ENCODE measurements around the gene GRK1.
A peak's percentile ranks its signal among the peaks of the same experiment; 100 is the strongest.
"Not testable (repeated sequence)": the region's sequence is repeated elsewhere in the genome, so short reads cannot be mapped to it uniquely, and the experiment has no call there.

GRK1 gene

DNA sequence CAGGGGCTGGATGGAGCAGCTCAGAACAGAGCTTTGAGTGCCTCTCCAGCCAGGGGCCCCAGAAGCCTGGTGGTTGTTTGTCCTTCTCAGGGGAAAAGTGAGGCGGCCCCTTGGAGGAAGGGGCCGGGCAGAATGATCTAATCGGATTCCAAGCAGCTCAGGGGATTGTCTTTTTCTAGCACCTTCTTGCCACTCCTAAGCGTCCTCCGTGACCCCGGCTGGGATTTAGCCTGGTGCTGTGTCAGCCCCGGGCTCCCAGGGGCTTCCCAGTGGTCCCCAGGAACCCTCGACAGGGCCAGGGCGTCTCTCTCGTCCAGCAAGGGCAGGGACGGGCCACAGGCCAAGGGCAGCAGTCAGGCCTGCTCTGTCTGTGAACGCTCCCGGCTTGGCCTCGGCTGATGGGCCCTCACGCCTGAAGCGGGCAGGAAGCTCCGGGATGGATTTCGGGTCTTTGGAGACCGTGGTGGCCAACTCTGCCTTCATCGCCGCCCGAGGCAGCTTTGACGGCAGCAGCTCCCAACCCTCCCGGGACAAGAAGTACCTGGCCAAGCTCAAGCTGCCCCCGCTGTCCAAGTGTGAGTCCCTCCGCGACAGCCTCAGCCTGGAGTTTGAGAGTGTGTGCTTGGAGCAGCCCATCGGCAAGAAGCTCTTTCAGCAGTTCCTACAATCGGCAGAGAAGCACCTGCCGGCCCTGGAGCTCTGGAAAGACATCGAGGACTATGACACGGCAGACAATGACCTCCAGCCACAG lies at the start of gene GRK1:
Gene GRK1 (plus strand): TSS at position 269 of the 751 bp plus-strand sequence. CDS start 168 bp downstream, at position 437.
- DNase-seq: no peak

GRCh38 chr13:113617961-113618360 lies 49.1 kb upstream of the GRK1 start:
- no peak for DNase-seq

- no peak for DNase-seq
Observed at GRCh38 chr13:113618455-113618854, 48.6 kb upstream of the GRK1 start.

DNA sequence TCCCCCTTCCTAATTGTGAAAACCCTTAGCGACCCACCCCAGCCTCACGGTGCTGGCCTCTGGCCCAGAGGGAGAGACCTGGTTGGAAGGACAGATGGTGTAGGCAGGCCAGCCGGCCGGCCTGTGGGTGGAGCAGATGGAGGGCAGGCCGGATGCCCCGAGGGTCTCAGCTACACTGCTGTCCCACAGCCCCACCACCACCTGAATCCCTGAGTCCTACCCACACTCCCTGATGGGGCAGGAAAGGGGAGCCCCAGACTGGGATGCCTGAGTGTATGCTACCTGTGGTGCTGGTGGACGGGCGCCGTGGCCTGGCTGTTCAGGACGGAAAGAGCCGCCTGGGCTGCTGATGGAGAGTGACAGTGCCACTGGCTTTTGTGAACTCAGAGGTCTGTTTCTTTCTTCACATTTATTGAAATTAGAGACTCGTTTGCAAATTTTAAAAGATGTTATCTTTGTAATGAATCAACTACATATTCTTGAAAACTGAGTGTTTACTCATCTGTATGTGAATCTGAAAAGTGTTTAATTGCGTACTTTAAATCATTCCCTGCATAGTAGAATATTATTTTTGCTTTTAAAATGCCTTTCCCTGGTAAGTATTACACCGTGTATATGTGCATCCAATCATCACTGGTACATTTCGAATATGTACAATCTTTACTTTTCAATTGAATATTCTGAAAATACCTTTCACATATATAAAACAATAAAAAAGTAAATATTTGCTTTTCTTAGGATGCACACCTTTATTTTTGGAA lies 46.8 kb upstream of the GRK1 start:
- no peak for DNase-seq

GRCh38 chr13:113621046-113621445 lies 46.0 kb upstream of the GRK1 start:
- no peak for DNase-seq

DNA sequence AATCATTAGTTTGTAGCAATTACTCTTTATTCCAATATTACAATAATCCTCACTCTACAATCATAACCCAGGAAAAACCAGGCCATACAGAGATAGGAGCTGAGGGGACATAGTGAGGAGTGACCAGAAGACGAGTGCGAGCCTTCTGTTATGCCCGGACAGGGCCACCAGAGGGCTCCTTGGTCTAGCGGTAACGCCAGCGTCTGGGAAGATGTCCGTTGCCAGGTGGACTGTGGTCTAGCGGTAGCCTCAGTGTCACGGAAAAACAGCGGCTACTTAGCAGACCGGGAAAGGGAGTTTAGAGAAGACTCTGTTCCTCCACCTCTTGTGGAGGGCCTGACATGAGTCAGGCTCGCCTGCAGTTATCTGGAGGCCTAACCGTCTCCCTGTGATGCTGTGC lies 45.5 kb upstream of the GRK1 start:
- not testable (repeated sequence) for DNase-seq

DNA sequence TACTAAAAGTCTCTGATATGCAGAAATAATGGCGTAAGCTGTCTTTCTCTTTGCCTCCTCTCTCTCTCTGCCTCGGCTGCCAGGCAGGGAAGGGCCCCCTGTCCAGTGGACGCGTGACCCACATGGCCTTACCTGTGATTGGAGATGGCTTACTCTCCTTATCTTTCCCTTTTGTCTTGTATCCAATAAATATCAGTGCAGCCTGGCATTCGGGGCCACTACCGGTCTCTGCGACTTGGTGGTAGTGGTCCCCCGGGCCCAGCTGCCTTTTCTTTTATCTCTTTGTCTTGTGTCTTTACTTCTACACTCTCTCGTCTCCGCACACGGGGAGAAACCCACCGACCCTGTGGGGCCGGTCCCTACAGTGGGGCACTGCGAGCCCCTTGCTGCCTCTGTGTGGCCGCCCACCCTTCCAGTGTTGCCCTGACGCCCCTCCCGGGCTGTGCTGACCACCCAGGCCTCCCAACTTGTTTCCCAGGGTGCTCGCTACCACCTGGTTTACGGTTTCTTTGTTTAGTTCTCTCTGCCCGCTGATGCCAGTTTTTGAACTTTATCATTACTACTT lies 45.0 kb upstream of the GRK1 start:
- DNase-seq: not testable (repeated sequence)

DNA sequence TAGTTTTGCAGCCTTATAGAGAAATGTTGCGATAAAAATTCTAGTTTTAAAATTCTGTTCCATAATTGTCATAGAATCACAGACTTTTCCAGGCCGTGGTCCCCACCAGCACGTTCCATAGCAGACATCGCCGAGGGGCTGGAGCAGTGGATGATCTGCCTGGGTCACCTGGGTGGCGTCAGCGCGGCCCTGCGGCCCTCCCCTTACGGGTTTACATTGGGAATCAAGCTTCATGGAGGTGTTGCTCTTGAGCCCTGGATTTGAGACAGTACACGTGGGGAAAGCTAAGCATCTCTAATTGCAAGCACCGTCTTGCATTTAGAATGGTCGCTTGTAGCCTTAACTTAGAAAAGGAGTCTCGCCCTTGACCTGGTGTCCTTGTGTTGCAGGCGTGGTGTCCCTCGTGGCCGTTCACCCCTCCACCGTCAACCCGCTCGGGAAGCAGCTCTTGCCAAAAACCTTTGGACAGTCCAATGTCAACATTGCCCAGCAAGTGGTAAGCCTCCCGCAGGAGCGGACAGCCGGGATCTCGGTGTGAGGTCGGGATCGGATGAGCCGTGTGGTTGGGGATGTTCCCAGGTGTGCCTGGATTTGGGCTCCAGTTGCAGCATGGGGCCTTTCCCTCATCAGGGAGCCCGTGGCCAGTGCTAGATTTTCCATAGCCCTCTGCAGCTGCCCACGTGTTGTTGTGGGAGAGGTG lies 44.1 kb upstream of the GRK1 start:
- no peak for DNase-seq

DNA sequence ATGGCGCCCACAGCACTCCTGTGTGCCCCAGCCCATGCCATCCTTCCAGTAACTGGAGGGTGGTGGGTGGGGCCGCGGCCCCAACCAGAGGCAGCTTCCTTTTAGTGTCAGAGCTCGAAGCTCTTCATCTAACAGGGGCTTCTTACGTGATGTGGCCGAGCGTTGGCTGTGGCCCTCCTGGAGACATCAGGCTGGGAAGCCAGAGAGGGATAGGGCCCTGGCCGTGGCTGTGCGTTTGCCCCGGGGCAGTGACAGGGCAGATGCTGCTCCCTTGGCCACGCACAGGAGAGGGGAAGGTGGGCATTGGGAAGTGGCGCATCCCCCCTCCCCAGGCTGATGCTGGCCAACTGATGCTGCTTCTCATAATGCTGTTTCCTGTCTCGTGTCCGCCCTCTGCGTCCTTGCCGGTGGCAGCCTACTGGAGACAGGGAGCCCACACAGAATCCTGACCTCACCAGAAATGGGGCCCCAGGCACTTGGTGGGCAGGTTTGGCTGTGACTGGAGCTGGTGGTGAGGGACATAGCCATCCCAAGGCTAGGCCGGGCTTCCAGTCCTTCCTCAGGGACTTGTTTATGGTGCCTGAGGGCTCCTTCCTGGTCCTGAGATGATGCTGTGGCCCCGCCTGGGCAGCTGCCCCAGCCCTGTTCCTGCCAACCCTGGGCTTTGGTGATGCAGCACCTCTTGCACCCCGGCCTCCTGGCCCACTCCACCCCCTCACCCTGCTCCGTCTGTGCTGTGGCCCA lies 43.4 kb upstream of the GRK1 start:
- DNase-seq: no peak

DNA sequence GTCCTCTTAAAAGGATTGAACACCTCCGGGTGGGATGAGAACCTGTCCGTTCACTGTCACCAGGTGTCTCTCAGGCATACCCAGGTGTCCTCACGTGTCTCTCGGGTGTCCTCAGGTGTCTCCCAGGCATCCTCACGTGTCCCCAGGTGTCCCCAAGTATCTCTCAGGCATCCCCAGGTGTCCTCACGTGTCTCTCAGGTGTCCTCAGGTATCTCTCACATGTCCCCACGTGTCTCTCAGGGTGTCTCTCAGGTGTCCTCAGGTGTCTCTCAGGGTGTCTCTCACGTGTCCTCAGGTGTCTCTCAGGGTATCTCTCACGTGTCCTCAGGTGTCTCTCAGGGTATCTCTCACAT lies 42.8 kb upstream of the GRK1 start:
- no peak for DNase-seq

GRCh38 chr13:113624640-113625304 lies 42.2 kb upstream of the GRK1 start:
- DNase-seq: not testable (repeated sequence)

DNA sequence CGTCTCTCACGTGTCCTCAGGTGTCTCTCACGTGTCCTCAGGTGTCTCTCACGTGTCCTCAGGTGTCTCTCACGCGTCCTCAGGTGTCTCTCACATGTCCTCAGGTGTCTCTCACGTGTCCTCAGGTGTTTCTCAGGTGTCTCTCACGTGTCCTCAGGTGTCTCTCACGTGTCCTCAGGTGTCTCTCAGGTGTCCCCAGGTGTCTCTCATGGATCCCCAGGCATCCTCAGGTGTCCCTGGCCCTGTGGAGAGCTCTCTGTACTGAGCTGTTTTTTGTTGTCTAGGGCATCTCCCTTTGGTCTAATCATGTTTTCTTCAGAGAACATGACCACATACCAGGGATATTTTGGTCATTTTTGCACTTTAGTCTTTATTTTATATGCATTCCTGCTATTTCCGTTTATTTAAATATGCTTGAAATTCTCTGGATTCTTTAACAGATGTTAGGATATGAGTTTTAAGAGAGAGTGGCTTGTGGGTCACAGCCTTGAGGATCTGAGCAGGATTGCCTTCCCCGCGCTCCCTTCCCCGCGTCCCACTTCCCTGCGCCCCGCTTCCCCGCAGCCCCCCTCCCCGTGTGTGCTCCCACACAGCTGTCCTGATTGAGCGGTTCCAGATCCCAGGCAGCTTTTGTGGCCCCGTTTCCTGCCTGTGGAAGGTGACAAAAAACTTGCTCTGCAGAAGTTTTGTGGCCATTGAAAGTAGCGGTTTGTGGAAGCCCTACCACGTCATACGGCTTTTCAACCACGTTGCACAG lies 40.9 kb upstream of the GRK1 start:
- peak; percentile 12 for DNase-seq

GRCh38 chr13:113627136-113627535 lies 39.9 kb upstream of the GRK1 start:
- DNase-seq: no peak

DNA sequence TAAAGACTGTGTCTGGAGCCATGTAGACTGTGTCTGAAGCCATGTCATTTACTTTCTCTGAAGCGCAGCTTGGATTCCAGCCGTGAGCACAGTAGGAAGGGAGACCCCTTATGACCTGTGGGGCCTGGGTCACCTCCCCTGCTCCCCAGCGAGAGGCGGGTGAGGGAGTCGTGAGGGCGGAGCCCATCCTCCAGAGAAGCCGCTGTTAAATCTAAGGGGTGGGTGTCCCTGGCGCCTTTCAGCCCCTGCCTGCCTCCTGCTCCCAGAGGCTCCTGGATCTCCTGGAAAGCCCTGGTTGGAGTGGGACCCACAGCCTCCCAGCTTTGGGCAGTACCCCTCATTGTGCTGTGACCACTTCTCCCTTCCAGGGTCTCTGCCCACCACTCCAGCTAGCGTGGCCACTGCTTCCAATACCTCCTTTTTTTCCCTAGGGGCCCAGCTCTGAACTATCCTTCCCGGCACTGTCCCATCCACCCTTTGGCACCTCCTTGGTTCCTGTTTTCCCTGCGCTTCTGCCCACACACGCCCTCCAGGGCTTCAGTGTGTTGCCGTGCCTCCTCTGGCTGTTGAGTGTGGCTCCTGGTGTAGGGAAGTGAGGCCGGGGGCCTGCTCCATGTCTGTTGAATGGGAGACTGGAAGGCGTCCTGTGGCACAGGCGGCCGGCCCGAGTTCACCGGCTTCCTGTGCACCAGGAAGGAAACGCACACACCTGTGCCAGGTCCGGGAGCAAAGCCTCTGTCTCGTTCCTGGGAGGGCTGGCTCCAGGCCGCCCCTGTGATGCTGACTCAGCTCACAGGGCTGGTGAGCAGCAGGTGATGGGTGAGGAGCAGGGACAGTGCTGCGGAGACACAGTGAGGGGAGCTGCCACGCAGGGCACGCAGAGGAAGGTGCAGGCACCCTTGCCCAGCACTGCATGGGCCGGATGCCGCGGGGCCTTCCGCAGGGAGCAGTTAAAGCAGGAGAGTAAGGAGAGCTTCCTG lies 38.4 kb upstream of the GRK1 start:
- no peak for DNase-seq

DNA sequence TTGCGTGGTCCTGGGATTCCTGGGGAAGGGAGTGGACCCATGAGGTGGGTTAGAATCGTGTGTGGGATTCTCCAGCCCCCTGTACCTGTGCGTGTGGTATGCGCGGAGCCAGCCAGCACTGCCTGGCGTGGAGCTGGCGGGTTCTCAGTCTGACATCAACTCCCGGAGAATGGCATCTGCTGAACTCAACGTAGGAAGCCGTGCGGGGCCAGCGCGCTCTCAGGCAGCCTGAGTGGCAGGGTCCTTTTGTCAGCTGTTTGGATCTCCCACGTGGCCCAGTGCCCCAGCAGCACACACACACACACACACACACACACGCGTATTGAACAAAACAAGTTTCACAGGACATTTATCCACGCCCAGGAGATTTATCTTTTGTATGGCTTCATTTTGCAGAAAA lies 37.2 kb upstream of the GRK1 start:
- DNase-seq: no peak

DNA sequence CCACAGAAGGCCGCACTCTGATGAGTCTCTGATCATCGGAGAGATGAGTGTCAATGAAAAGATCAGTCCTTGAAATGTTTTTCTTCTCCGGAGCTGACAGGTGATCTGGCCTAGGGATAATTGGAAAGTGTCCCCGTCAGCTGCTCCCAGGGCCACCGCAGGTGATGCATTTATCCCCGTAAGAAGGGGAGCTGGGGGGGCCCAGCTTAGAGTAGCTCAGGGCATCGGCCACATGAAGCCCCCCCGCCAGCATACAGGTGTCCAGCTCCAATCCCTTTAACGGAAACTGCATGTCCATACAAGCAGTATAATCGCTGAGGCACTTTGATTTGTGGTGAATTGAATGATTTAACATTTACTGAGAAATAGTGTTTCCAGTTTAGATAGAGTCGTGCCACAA lies 36.7 kb upstream of the GRK1 start:
- DNase-seq: no peak

DNA sequence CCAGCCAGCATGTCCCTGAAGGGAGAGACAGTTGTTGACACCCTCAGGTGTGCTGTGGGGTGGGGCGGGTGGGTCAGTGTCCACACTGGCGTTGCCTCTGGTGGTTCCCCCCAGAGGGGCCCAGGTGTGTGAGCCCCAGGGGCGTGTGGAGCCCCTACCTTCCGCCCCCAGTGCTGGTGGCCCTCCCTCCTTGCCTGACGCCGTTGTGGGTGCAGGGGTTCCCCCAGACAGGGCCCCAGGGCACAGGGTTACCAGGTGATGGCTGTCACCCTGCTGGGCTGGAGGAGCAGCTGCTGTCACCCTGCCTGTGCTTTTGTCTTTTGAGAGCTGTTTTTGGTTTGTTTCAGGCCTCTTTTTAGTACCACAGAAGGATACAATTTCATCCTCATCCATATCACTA lies 36.2 kb upstream of the GRK1 start:
- DNase-seq: no peak

GRCh38 chr13:113631341-113632095 lies 35.5 kb upstream of the GRK1 start:
- DNase-seq: no peak

DNA sequence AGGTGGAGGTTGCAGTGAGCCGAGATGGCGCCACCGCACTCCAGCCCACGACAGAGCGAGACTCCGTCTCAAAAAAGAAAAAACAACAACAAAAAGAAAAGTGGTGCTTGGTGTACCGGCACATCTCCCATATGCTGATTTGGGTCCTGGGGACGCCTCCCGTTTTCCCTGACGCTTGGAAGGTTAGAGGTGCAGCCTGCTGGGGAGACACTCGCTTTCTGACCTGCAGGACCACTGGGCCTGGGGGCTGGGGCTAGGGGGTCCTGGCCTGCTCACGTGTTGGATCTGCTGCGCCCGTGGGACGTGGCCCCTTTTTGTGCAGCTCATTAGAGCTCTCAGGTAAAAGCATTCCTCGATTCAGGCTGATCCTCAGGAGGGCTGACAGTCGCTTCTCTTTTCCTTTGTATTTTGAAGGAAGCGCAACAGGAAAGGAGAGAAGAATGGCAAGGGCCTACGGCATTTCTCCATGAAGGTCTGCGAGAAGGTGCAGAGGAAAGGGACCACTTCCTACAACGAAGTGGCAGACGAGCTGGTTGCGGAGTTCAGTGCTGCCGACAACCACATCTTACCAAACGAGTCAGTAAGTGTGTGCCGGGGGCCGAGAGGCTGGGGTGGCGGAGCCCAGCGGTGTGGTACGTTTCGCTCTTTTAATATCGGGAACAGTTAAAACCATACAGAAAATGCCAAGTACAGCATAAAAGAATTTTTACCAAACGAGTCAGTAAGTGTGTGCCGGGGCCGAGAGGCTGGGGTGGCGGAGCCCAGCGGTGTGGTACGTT lies 34.1 kb upstream of the GRK1 start:
- DNase-seq: no peak

Measured in HCEC 1CT (cell line).